ENCODE measurements around the gene TCL1B. TPM values are rescaled to one million over a fixed set of nuclear protein-coding genes. Genes with fewer than 3 reads are reported as not detected.

Gene TCL1B
- total and polyA plus RNA-seq, 11 donors: not detected

GRCh38 chr14:95700221-95700976 lies 14.2 kb downstream of the TCL1B start:
- intact Hi-C loops (cut with DNase I): no loop called here
- no peaks in the 10 kb centered on the region for H3K4me1 ChIP-seq
- TF ChIP-seq POLR2A (IDR thresholded peaks at IDR 0.05) (no peak), CTCF (IDR thresholded peaks at IDR 0.05) (no peak)
- DNase-seq: no peak
- 45 to 52% (median 51%) methylated on average over 5 of the region's 5 CpGs for WGBS, 4 donors
- no peak overlapping the region for H3K27ac ChIP-seq
- H3K27me3 ChIP-seq: peaks cover 0 to 60% (median 22%) of the 10 kb centered on the region in 9 donors
- H3K9me3 ChIP-seq: no peaks in the 10 kb centered on the region
- no peaks in the 10 kb centered on the region for H3K36me3 ChIP-seq
- ATAC-seq: no peak
- H3K4me3 ChIP-seq: no peak overlapping the region

- no peaks in the 10 kb centered on the region for H3K36me3 ChIP-seq
- TF ChIP-seq POLR2A (IDR thresholded peaks at IDR 0.05) (no peak), CTCF (IDR thresholded peaks at IDR 0.05) (no peak)
- intact Hi-C loops (cut with DNase I): no loop called here
- no peak for DNase-seq
- ATAC-seq: no peak
- peaks cover 0 to 51% (median 19%) of the 10 kb centered on the region in 9 donors for H3K27me3 ChIP-seq
- no peak overlapping the region for H3K4me3 ChIP-seq
- H3K27ac ChIP-seq: no peak overlapping the region
- H3K9me3 ChIP-seq: no peaks in the 10 kb centered on the region
- WGBS, 4 donors: 21 to 47% (median 27%) methylated on average over 4 of the region's 4 CpGs
- H3K4me1 ChIP-seq: no peaks in the 10 kb centered on the region
Measured at GRCh38 chr14:95701846-95702221, 15.6 kb downstream of the TCL1B start.

GRCh38 chr14:95703341-95703740 lies 17.1 kb downstream of the TCL1B start:
- TF ChIP-seq POLR2A (IDR thresholded peaks at IDR 0.05) (no peak), CTCF (IDR thresholded peaks at IDR 0.05) (no peak)
- Histone ChIP-seq H3K9me3 (no peaks in the 10 kb centered on the region), H3K4me1 (no peaks in the 10 kb centered on the region), H3K36me3 (no peaks in the 10 kb centered on the region), H3K4me3 (no peak overlapping the region), H3K27me3 (peaks cover 0 to 45% (median 11%) of the 10 kb centered on the region in 9 donors), H3K27ac (no peak overlapping the region)
- DNase-seq (no peak), ATAC-seq (no peak)
- intact Hi-C loops (cut with DNase I): no loop called here
- WGBS, 4 donors: 73 to 86% (median 76%) methylated on average over 3 of the region's 3 CpGs

- H3K27ac ChIP-seq: no peak overlapping the region
- no peaks in the 10 kb centered on the region for H3K4me1 ChIP-seq
- intact Hi-C loops (cut with DNase I): no loop called here
- no peaks in the 10 kb centered on the region for H3K9me3 ChIP-seq
- 50 to 60% (median 59%) methylated on average over 3 of the region's 3 CpGs for WGBS, 4 donors
- H3K36me3 ChIP-seq: no peaks in the 10 kb centered on the region
- no peak overlapping the region for H3K4me3 ChIP-seq
- peaks cover 0 to 45% (median 11%) of the 10 kb centered on the region in 9 donors for H3K27me3 ChIP-seq
- ATAC-seq (no peak), DNase-seq (no peak)
- TF ChIP-seq POLR2A (IDR thresholded peaks at IDR 0.05): no peak
- TF ChIP-seq CTCF (IDR thresholded peaks at IDR 0.05): no peak
Measured at GRCh38 chr14:95703805-95704204, 17.6 kb downstream of the TCL1B start.
